CD14-positive monocyte (primary cell): ENCODE measurements around the gene LRRC4C. TPM values are rescaled to one million over a fixed set of nuclear protein-coding genes. Genes with fewer than 3 reads are reported as not detected.

Source experiments
- DNase-seq, 3 donors: peaks; one replicate each; pipeline ENCODE4 v3.0.0-alpha.2; 2011 to 2022
- H2AFZ ChIP-seq: 2 replicates; pipeline ENCODE4 v1.6.0; 2012; ENCODE audit warnings: mild to moderate bottlenecking, low read depth, low read length, inconsistent platforms; ENCODE audit not compliant: insufficient read depth, poor library complexity, severe bottlenecking
- H3K27ac ChIP-seq, 2 donors: 1 replicate in 1 of 2; 2 replicates in 1 of 2; pipeline ENCODE4 v1.5.1; 2012 to 2013; ENCODE audit warnings: low read length in 2 of 2, control low read depth in 1 of 2, inconsistent platforms in 1 of 2, low read depth in 1 of 2, mild to moderate bottlenecking in 1 of 2
- H3K27me3 ChIP-seq, 2 donors: one replicate each; pipeline versions ENCODE4 v1.6.0 to v1.6.1; 2011 to 2013; ENCODE audit warnings: low read length in 2 of 2; ENCODE audit not compliant: control insufficient read depth in 2 of 2, insufficient read depth in 2 of 2
- H3K36me3 ChIP-seq, 2 donors: replicated peaks in 1 of 2; 1 replicate in 1 of 2; 2 replicates in 1 of 2; pipeline versions ENCODE4 v1.5.1 to v1.6.1; 2012 to 2013; ENCODE audit warnings: low read length in 2 of 2, control low read depth in 1 of 2, inconsistent platforms in 1 of 2, mild to moderate bottlenecking in 1 of 2; ENCODE audit not compliant: insufficient read depth in 2 of 2, control insufficient read depth in 1 of 2
- H3K4me1 ChIP-seq, 2 donors: 1 replicate in 1 of 2; 2 replicates in 1 of 2; pipeline versions ENCODE4 v1.5.1 to v1.6.1; 2012 to 2013; ENCODE audit warnings: low read length in 2 of 2, control low read depth in 1 of 2, inconsistent platforms in 1 of 2, mild to moderate bottlenecking in 1 of 2, moderate library complexity in 1 of 2; ENCODE audit not compliant: insufficient read depth in 2 of 2, control insufficient read depth in 1 of 2
- H3K4me2 ChIP-seq: replicated peaks from 2 replicates; pipeline ENCODE3; 2012; ENCODE audit warnings: low read length, moderate library complexity, mild to moderate bottlenecking; ENCODE audit not compliant: poor library complexity, severe bottlenecking; ENCODE audit errors: extremely low read depth
- H3K4me3 ChIP-seq, 3 experiments: fragments of 200-600 bp in 1 of 3; sonication (generic) in 1 of 3; replicated peaks in 1 of 3; 1 replicate in 2 of 3; 2 replicates in 1 of 3; pipeline ENCODE4 v1.5.1; 2011 to 2013; ENCODE audit warnings: low read length in 3 of 3, mild to moderate bottlenecking in 3 of 3, control low read depth in 2 of 3, low read depth in 2 of 3, inconsistent platforms in 1 of 3, moderate library complexity in 1 of 3
- H3K79me2 ChIP-seq: 2 replicates; pipeline ENCODE4 v1.6.0; 2012; ENCODE audit warnings: mild to moderate bottlenecking, control low read depth, inconsistent platforms, low read length, moderate library complexity; ENCODE audit not compliant: insufficient read depth
- H3K9ac ChIP-seq: 2 replicates; pipeline ENCODE4 v1.6.0; 2017; ENCODE audit warnings: low read length, mild to moderate bottlenecking; ENCODE audit not compliant: insufficient read depth, poor library complexity, severe bottlenecking
- H3K9me3 ChIP-seq, 2 donors: replicated peaks in 1 of 2; 1 replicate in 1 of 2; 2 replicates in 1 of 2; pipeline versions ENCODE4 v1.5.1 to v1.6.1; 2012 to 2013; ENCODE audit warnings: low read length in 2 of 2, control low read depth in 1 of 2; ENCODE audit not compliant: control insufficient read depth in 1 of 2, insufficient read depth in 1 of 2
- H4K20me1 ChIP-seq: 2 replicates; pipeline ENCODE4 v1.6.0; 2012; ENCODE audit warnings: mild to moderate bottlenecking, low read length, control low read depth, moderate library complexity; ENCODE audit not compliant: insufficient read depth
- H3K27ac Mint-ChIP-seq, 7 donors: one replicate each; pipeline ENCODE4 v1.8.0; 2020; ENCODE audit warnings: mild to moderate bottlenecking in 7 of 7, mixed read lengths in 7 of 7, moderate library complexity in 6 of 7, inconsistent platforms in 2 of 7
- H3K27me3 Mint-ChIP-seq, 3 donors: one replicate each; pipeline ENCODE4 v1.8.0; 2021 to 2022; ENCODE audit warnings: low read depth in 3 of 3, mild to moderate bottlenecking in 3 of 3, mixed read lengths in 3 of 3, moderate library complexity in 3 of 3, inconsistent platforms in 1 of 3
- H3K36me3 Mint-ChIP-seq, 2 donors: one replicate each; pipeline ENCODE4 v1.8.0; 2020; ENCODE audit warnings: mixed read lengths in 2 of 2, inconsistent platforms in 1 of 2, mild to moderate bottlenecking in 1 of 2
- H3K4me1 Mint-ChIP-seq: one replicate; pipeline ENCODE4 v1.8.0; 2020; ENCODE audit warnings: mild to moderate bottlenecking, mixed read lengths
- H3K4me3 Mint-ChIP-seq, 2 donors: one replicate each; pipeline ENCODE4 v1.8.0; 2020; ENCODE audit warnings: mild to moderate bottlenecking in 2 of 2, mixed read lengths in 2 of 2, moderate library complexity in 1 of 2
- H3K9me3 Mint-ChIP-seq, 7 donors: one replicate each; pipeline ENCODE4 v1.8.0; 2020 to 2022; ENCODE audit warnings: mixed read lengths in 7 of 7, mild to moderate bottlenecking in 6 of 7, moderate library complexity in 6 of 7, inconsistent platforms in 2 of 7
- CTCF ChIP-seq: fragments of 200-600 bp; IDR thresholded peaks from one replicate; pipeline ENCODE4 v1.8.0; 2022; ENCODE audit warnings: antibody characterized with exemption, mild to moderate bottlenecking
- WGBS: methylation state at CpG from one replicate; pipeline ENCODE4 v1.1.5; 2013; ENCODE audit warnings: missing lambda C conversion rate; ENCODE audit not compliant: insufficient coverage; 5-methylcytosine and 5-hydroxymethylcytosine counted together
- intact Hi-C, 2 donors: fragments of 100-400 bp; cut with micrococcal nuclease; formaldehyde crosslinking; loops; one replicate each; pipeline versions ENCODE4 v1.15.0 to v1.15.1; 2023
- polyA plus RNA-seq, 3 donors: library from polyadenylated mRNA; depleted of rRNA in 1 of 3; unstranded in 2 of 3; stranded (reverse) in 1 of 3; fragments of 300-500 nt in 2 of 3; fragments of >200 nt in 1 of 3; fragmentation: Illumina TruSeq in 2 of 3; gene quantifications; 1 replicate in 2 of 3; 2 replicates in 1 of 3; pipeline ENCODE4 v1.2.3, GENCODE V29; 2012 to 2021

The LRRC4C gene
- polyA plus RNA-seq, 3 donors: not detected

- peak overlapping the region; percentile 71 for H3K4me2 ChIP-seq
- peaks cover 0 to 2% (median 0%) of the 10 kb centered on the region in 3 donors for H3K27me3 Mint-ChIP-seq
- intact Hi-C loops: no loop called here
- no peaks in the 10 kb centered on the region for H3K36me3 ChIP-seq
- H3K9ac ChIP-seq: peak overlapping the region; percentile 61
- peak overlapping the region; percentile 18 to 71 for H3K27ac ChIP-seq
- H3K9me3 Mint-ChIP-seq: peaks cover 3 to 19% (median 14%) of the 10 kb centered on the region in 7 donors
- peak overlapping the region; percentile 34 to 73 (median 44) for H3K4me3 ChIP-seq
- H3K27me3 ChIP-seq: no peaks in the 10 kb centered on the region
- H3K27ac Mint-ChIP-seq: peak overlapping the region; percentile 6 to 86 (median 54)
- TF ChIP-seq CTCF: no peak
- WGBS: 0% methylated on average over 7 of the region's 13 CpGs
- no peaks in the 10 kb centered on the region for H3K79me2 ChIP-seq
- peak overlapping the region; percentile 83 for H2AFZ ChIP-seq
- H3K36me3 Mint-ChIP-seq: no peaks in the 10 kb centered on the region
- peak overlapping the region; percentile 66 to 85 for H3K4me3 Mint-ChIP-seq
- H4K20me1 ChIP-seq: no peaks in the 10 kb centered on the region
- no peak for DNase-seq
- peaks cover 0 to 6% of the 10 kb centered on the region in 2 donors for H3K9me3 ChIP-seq
- peaks cover 15% of the 10 kb centered on the region for H3K4me1 Mint-ChIP-seq
- peaks cover 9 to 13% of the 10 kb centered on the region in 2 donors for H3K4me1 ChIP-seq
Observed at GRCh38 chr11:40099426-40100161, 1359.9 kb downstream of the LRRC4C start.

- Histone ChIP-seq H3K27ac (no peak overlapping the region), H3K79me2 (no peaks in the 10 kb centered on the region), H3K9ac (no peak overlapping the region), H3K4me2 (no peak overlapping the region), H2AFZ (no peak overlapping the region), H3K27me3 (no peaks in the 10 kb centered on the region), H3K4me3 (no peak overlapping the region), H3K36me3 (no peaks in the 10 kb centered on the region), H3K4me1 (peaks cover 9 to 13% of the 10 kb centered on the region in 2 donors), H4K20me1 (no peaks in the 10 kb centered on the region), H3K9me3 (no peaks in the 10 kb centered on the region)
- H3K9me3 Mint-ChIP-seq: peaks cover 0 to 15% (median 0%) of the 10 kb centered on the region in 7 donors
- no CpG with 5 or more reads among the region's 1 CpG for WGBS
- H3K4me1 Mint-ChIP-seq: peaks cover 15% of the 10 kb centered on the region
- H3K27ac Mint-ChIP-seq: no peak overlapping the region
- H3K36me3 Mint-ChIP-seq: no peaks in the 10 kb centered on the region
- no peak overlapping the region for H3K4me3 Mint-ChIP-seq
- no peak for DNase-seq
- TF ChIP-seq CTCF: no peak
- intact Hi-C loops: no loop called here
- peaks cover 0 to 2% (median 0%) of the 10 kb centered on the region in 3 donors for H3K27me3 Mint-ChIP-seq
Observed at GRCh38 chr11:40095446-40095845, 1364.0 kb downstream of the LRRC4C start.
